CD4-positive, alpha-beta T cell treated with Interleukin-12 subunit alpha and Interleukin-12 subunit beta, for 1 hour (primary cell): ENCODE results near the gene ZNFX1.
"Not testable (repeated sequence)": the region's sequence is repeated elsewhere in the genome, so short reads cannot be mapped to it uniquely, and the experiment has no call there.

ENCODE experiments used
- DNase-seq: peaks from one replicate; pipeline ENCODE4 v3.0.0-alpha.2; 2020

The ZNFX1 gene

GRCh38 chr20:49278036-49278817, at the start of gene ZNFX1:
Gene ZNFX1 (minus strand): TSS chr20:49278057. CDS start chr20:49275839, 2,218 bp downstream.
- peak; percentile 99 for DNase-seq

- no peak for DNase-seq
Observed at GRCh38 chr20:49326026-49326425, 48.2 kb upstream of the ZNFX1 start.

- no peak for DNase-seq
Observed at GRCh38 chr20:49324306-49324705, 46.4 kb upstream of the ZNFX1 start.

- peak; percentile 60 for DNase-seq
Observed at GRCh38 chr20:49323622-49324238, 45.9 kb upstream of the ZNFX1 start.

- no peak for DNase-seq
Observed at GRCh38 chr20:49320460-49320859, 42.6 kb upstream of the ZNFX1 start.

GRCh38 chr20:49319208-49319809, 41.5 kb upstream of the ZNFX1 start:
- DNase-seq: no peak

GRCh38 chr20:49318430-49319207, 40.8 kb upstream of the ZNFX1 start:
- peak; percentile 26 for DNase-seq

- DNase-seq: no peak
Observed at GRCh38 chr20:49318091-49318429, 40.2 kb upstream of the ZNFX1 start.

GRCh38 chr20:49316704-49317103, 38.8 kb upstream of the ZNFX1 start:
- DNase-seq: no peak

GRCh38 chr20:49315580-49315979, 37.7 kb upstream of the ZNFX1 start:
- no peak for DNase-seq

- not testable (repeated sequence) for DNase-seq
Observed at GRCh38 chr20:49314052-49314451, 36.2 kb upstream of the ZNFX1 start.

GRCh38 chr20:49313283-49313682, 35.4 kb upstream of the ZNFX1 start:
- DNase-seq: no peak

GRCh38 chr20:49312661-49313060, 34.8 kb upstream of the ZNFX1 start:
- DNase-seq: no peak

GRCh38 chr20:49310705-49311104, 32.8 kb upstream of the ZNFX1 start:
- DNase-seq: no peak

GRCh38 chr20:49308875-49309274, 31.0 kb upstream of the ZNFX1 start:
- no peak for DNase-seq

- no peak for DNase-seq
Observed at GRCh38 chr20:49306903-49307620, 29.2 kb upstream of the ZNFX1 start.

GRCh38 chr20:49303065-49303552, 25.3 kb upstream of the ZNFX1 start:
- no peak for DNase-seq

GRCh38 chr20:49297605-49298530, 20.0 kb upstream of the ZNFX1 start:
- peak; percentile 23 for DNase-seq

GRCh38 chr20:49294002-49294654, 16.3 kb upstream of the ZNFX1 start:
- DNase-seq: not testable (repeated sequence)

- DNase-seq: no peak
Observed at GRCh38 chr20:49293122-49293521, 15.3 kb upstream of the ZNFX1 start.

- no peak for DNase-seq
Observed at GRCh38 chr20:49292010-49292409, 14.2 kb upstream of the ZNFX1 start.
